Hepatocyte (in vitro differentiated cells): Measurements from ENCODE around the gene SRPRB. TPM values are rescaled to one million over a fixed set of nuclear protein-coding genes. Genes with fewer than 3 reads are reported as not detected.
A peak's percentile ranks its signal among the peaks of the same experiment; 100 is the strongest.

Source experiments
- DNase-seq: peaks from one replicate; pipeline ENCODE4 v3.0.0-alpha.2; 2016; ENCODE audit warnings: low spot score
- H2AFZ ChIP-seq: fragments of 200-600 bp; sonication (generic); 2 replicates; pipeline ENCODE4 v1.6.0; 2016; ENCODE audit warnings: antibody characterized with exemption, mild to moderate bottlenecking
- H3K27ac ChIP-seq: fragments of 200-600 bp; sonication (generic); 2 replicates; pipeline ENCODE4 v1.5.1; 2016; ENCODE audit warnings: mild to moderate bottlenecking
- H3K27me3 ChIP-seq: fragments of 200-600 bp; sonication (generic); 2 replicates; pipeline ENCODE4 v1.6.1; 2016
- H3K36me3 ChIP-seq: fragments of 200-600 bp; sonication (generic); replicated peaks from 2 replicates; pipeline ENCODE4 v1.5.1; 2016; ENCODE audit warnings: low read depth; ENCODE audit not compliant: insufficient read depth
- H3K4me1 ChIP-seq: fragments of 200-600 bp; sonication (generic); 2 replicates; pipeline ENCODE4 v1.5.1; 2016; ENCODE audit warnings: mild to moderate bottlenecking, moderate library complexity; ENCODE audit not compliant: insufficient read depth
- H3K4me2 ChIP-seq: fragments of 200-600 bp; sonication (generic); 2 replicates; pipeline ENCODE4 v1.6.0; 2016
- H3K4me3 ChIP-seq: fragments of 200-600 bp; sonication (generic); 2 replicates; pipeline ENCODE4 v1.5.1; 2016; ENCODE audit warnings: mild to moderate bottlenecking
- H3K79me2 ChIP-seq: fragments of 200-600 bp; sonication (generic); 2 replicates; pipeline ENCODE4 v1.6.0; 2017; ENCODE audit warnings: mild to moderate bottlenecking
- H3K9me2 ChIP-seq: fragments of 200-600 bp; sonication (generic); replicated peaks from 2 replicates; pipeline ENCODE4 v1.6.0; 2017; ENCODE audit warnings: mild to moderate bottlenecking; ENCODE audit not compliant: insufficient read depth
- H3K9me3 ChIP-seq: fragments of 200-600 bp; sonication (generic); 2 replicates; pipeline ENCODE4 v1.5.1; 2016; ENCODE audit warnings: low read depth, mild to moderate bottlenecking
- H4K20me1 ChIP-seq: fragments of 200-600 bp; sonication (generic); 2 replicates; pipeline ENCODE4 v1.6.0; 2016; ENCODE audit warnings: mild to moderate bottlenecking; ENCODE audit not compliant: insufficient read depth, poor library complexity, severe bottlenecking
- EZH2 ChIP-seq: fragments of 200-600 bp; sonication (generic); IDR thresholded peaks from 2 replicates; pipeline ENCODE4 v1.6.1; 2016; ENCODE audit warnings: antibody characterized with exemption, mild to moderate bottlenecking, borderline replicate concordance
- EZH2phosphoT487 ChIP-seq: fragments of 200-600 bp; sonication (generic); IDR thresholded peaks from one replicate; pipeline ENCODE4 v1.6.1; 2018; ENCODE audit warnings: antibody characterized with exemption, mild to moderate bottlenecking, low read depth, moderate library complexity; ENCODE audit not compliant: unreplicated experiment, severe bottlenecking
- WGBS: methylation state at CpG from one replicate; pipeline ENCODE4 v1.1.6; 2016; ENCODE audit warnings: low lambda C conversion rate; ENCODE audit errors: missing lambda C conversion rate; 5-methylcytosine and 5-hydroxymethylcytosine counted together
- polyA plus RNA-seq: library from polyadenylated mRNA; unstranded; fragments of >200 nt; fragmentation: Nextera tagmentation; extraction: Ambion mirVana; gene quantifications from 2 replicates; pipeline ENCODE4 v1.2.1, GENCODE V29; 2016
- total RNA-seq: library from RNA; depleted of rRNA; stranded (reverse); fragments of >200 nt; gene quantifications from 2 replicates; pipeline ENCODE4 v1.2.3, GENCODE V29; 2014
- TF ChIP-seq, protein P1 (sequence below): fragments of 200-600 bp; sonication (generic); IDR thresholded peaks from 2 replicates; pipeline ENCODE4 v1.5.1; 2016; ENCODE audit warnings: antibody characterized with exemption, mild to moderate bottlenecking; ENCODE audit not compliant: poor library complexity

SRPRB gene
- total and polyA plus RNA-seq, 2 experiments from 2014 or later: 94.4 to 129 TPM

GRCh38 chr3:133792171-133792763 lies 13.3 kb upstream of the SRPRB start:
- Histone ChIP-seq H3K4me1 (no peaks in the 10 kb centered on the region), H3K79me2 (no peaks in the 10 kb centered on the region), H3K9me2 (no peaks in the 10 kb centered on the region), H3K36me3 (no peaks in the 10 kb centered on the region), H3K27ac (no peak overlapping the region), H4K20me1 (no peaks in the 10 kb centered on the region), H3K4me2 (no peak overlapping the region), H3K4me3 (no peak overlapping the region), H2AFZ (no peak overlapping the region), H3K27me3 (no peaks in the 10 kb centered on the region), H3K9me3 (peaks cover 4% of the 10 kb centered on the region)
- WGBS: 43% methylated on average over 9 of the region's 9 CpGs
- TF ChIP-seq EZH2 (no peak), EZH2phosphoT487 (no peak)
- TF ChIP-seq, protein P1, sequence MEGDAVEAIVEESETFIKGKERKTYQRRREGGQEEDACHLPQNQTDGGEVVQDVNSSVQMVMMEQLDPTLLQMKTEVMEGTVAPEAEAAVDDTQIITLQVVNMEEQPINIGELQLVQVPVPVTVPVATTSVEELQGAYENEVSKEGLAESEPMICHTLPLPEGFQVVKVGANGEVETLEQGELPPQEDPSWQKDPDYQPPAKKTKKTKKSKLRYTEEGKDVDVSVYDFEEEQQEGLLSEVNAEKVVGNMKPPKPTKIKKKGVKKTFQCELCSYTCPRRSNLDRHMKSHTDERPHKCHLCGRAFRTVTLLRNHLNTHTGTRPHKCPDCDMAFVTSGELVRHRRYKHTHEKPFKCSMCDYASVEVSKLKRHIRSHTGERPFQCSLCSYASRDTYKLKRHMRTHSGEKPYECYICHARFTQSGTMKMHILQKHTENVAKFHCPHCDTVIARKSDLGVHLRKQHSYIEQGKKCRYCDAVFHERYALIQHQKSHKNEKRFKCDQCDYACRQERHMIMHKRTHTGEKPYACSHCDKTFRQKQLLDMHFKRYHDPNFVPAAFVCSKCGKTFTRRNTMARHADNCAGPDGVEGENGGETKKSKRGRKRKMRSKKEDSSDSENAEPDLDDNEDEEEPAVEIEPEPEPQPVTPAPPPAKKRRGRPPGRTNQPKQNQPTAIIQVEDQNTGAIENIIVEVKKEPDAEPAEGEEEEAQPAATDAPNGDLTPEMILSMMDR: no peak
- DNase-seq: no peak

DNA sequence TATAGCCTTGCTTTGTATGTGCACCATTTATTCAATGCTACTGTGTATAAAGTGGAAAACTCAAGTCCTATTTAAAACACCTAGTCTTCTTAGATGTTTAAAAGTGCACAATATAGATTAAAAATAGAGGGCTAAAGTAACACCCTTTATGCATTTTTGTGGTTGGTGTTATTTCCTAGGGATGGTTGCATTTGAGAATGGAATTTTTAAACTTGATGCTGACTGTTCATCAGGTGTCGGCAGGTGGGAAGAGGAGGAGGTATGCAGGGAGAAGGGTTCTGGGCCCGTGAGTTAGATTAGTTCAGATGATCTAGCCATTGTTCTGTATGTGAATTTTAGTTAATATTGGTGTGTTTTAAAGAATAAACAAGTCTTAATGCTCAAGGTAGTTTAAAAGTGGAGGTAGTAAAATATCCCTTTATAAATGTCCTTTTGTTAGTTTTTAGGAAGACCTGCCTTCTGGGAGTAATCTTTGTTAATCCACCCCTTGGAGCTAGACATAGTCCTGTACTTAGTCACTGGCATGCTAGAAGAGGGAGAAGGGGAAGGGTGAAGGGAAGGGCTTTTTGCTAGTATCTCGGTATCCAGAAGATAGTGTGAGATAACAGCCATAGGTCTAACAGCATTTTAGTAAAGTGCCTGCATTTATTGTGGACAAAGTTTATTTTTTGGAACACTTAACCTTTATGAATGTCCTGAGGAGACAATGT lies 8.1 kb upstream of the SRPRB start:
- no peaks in the 10 kb centered on the region for H3K4me1 ChIP-seq
- TF ChIP-seq, protein P1: no peak
- TF ChIP-seq EZH2 (no peak), EZH2phosphoT487 (no peak)
- no peak overlapping the region for H3K4me3 ChIP-seq
- H2AFZ ChIP-seq: no peak overlapping the region
- H3K36me3 ChIP-seq: no peaks in the 10 kb centered on the region
- no peaks in the 10 kb centered on the region for H3K79me2 ChIP-seq
- H4K20me1 ChIP-seq: no peaks in the 10 kb centered on the region
- DNase-seq: no peak
- H3K9me3 ChIP-seq: peaks cover 4% of the 10 kb centered on the region
- no peaks in the 10 kb centered on the region for H3K9me2 ChIP-seq
- 60% methylated on average over 3 of the region's 3 CpGs for WGBS
- no peak overlapping the region for H3K27ac ChIP-seq
- H3K4me2 ChIP-seq: no peak overlapping the region
- H3K27me3 ChIP-seq: no peaks in the 10 kb centered on the region

GRCh38 chr3:133799794-133800585 lies 5.6 kb upstream of the SRPRB start:
- H2AFZ ChIP-seq: no peak overlapping the region

More at GRCh38 chr3:133799794-133800585, 5.6 kb upstream of the SRPRB start:
- H3K79me2 ChIP-seq: no peaks in the 10 kb centered on the region
- H3K36me3 ChIP-seq: no peaks in the 10 kb centered on the region
- no peaks in the 10 kb centered on the region for H4K20me1 ChIP-seq
- no peak overlapping the region for H3K27ac ChIP-seq
- no peaks in the 10 kb centered on the region for H3K9me2 ChIP-seq
- no peak for TF ChIP-seq EZH2phosphoT487
- TF ChIP-seq EZH2: no peak
- TF ChIP-seq, protein P1: no peak
- no peak overlapping the region for H3K4me3 ChIP-seq
- WGBS: 82% methylated on average over 7 of the region's 7 CpGs
- no peaks in the 10 kb centered on the region for H3K4me1 ChIP-seq
- DNase-seq: peak; percentile 26
- no peaks in the 10 kb centered on the region for H3K9me3 ChIP-seq
- H3K27me3 ChIP-seq: no peaks in the 10 kb centered on the region
- H3K4me2 ChIP-seq: no peak overlapping the region
